H9 (cell line): ENCODE data around the gene ZDHHC24. TPM values are rescaled to one million over a fixed set of nuclear protein-coding genes. Genes with fewer than 3 reads are reported as not detected.
A peak's percentile ranks its signal among the peaks of the same experiment; 100 is the strongest.

Experiments used
- DNase-seq: peaks from one replicate; pipeline ENCODE4 v3.0.0-alpha.2; 2017
- H2AFZ ChIP-seq: one replicate; pipeline ENCODE4 v1.6.1; 2013; ENCODE audit warnings: mild to moderate bottlenecking, low read length, control low read depth, moderate library complexity
- H2AK5ac ChIP-seq: 2 replicates; pipeline ENCODE4 v1.6.1; 2013; ENCODE audit warnings: low read length, control low read depth, mixed read lengths; ENCODE audit not compliant: insufficient read length
- H2BK120ac ChIP-seq: one replicate; pipeline ENCODE4 v1.6.1; 2013; ENCODE audit warnings: low read depth, mild to moderate bottlenecking, low read length, control low read depth, inconsistent platforms; ENCODE audit not compliant: poor library complexity, severe bottlenecking
- H2BK12ac ChIP-seq: 2 replicates; pipeline ENCODE4 v1.6.1; 2013; ENCODE audit warnings: low read length, control low read depth, mixed read lengths, low read depth; ENCODE audit not compliant: insufficient read length
- H2BK15ac ChIP-seq: 2 replicates; pipeline ENCODE4 v1.6.1; 2013; ENCODE audit warnings: low read depth, low read length, control low read depth
- H2BK20ac ChIP-seq: one replicate; pipeline ENCODE4 v1.6.1; 2013; ENCODE audit warnings: low read depth, mild to moderate bottlenecking, low read length, control low read depth, inconsistent platforms; ENCODE audit not compliant: poor library complexity, severe bottlenecking
- H2BK5ac ChIP-seq: 2 replicates; pipeline ENCODE4 v1.6.1; 2013; ENCODE audit warnings: low read length, control low read depth, mixed read lengths; ENCODE audit not compliant: insufficient read length
- H3K14ac ChIP-seq: 2 replicates; pipeline ENCODE4 v1.6.1; 2013; ENCODE audit warnings: low read length, control low read depth; ENCODE audit not compliant: insufficient read depth
- H3K18ac ChIP-seq: 2 replicates; pipeline ENCODE4 v1.6.1; 2013; ENCODE audit warnings: low read depth, mild to moderate bottlenecking, mixed read lengths, low read length, control low read depth; ENCODE audit not compliant: insufficient read length
- H3K23ac ChIP-seq: 2 replicates; pipeline ENCODE4 v1.6.1; 2013; ENCODE audit warnings: low read length, control low read depth, mixed read lengths, low read depth; ENCODE audit not compliant: insufficient read length
- H3K23me2 ChIP-seq: 2 replicates; pipeline ENCODE4 v1.6.1; 2013; ENCODE audit warnings: low read depth, mild to moderate bottlenecking, mixed read lengths, low read length, control low read depth; ENCODE audit not compliant: insufficient read length, poor library complexity, severe bottlenecking
- H3K27ac ChIP-seq: 2 replicates; pipeline ENCODE4 v1.5.1; 2013; ENCODE audit warnings: low read length, control low read depth, mixed read lengths, low read depth; ENCODE audit not compliant: insufficient read length
- H3K27me3 ChIP-seq: 2 replicates; pipeline ENCODE4 v1.6.1; 2013; ENCODE audit warnings: low read length, control low read depth, inconsistent platforms; ENCODE audit not compliant: insufficient read depth
- H3K4ac ChIP-seq: 2 replicates; pipeline ENCODE4 v1.6.1; 2013; ENCODE audit warnings: low read depth, mild to moderate bottlenecking, control low read depth, inconsistent platforms, low read length, moderate library complexity
- H3K4me1 ChIP-seq: 2 replicates; pipeline ENCODE4 v1.6.1; 2013; ENCODE audit warnings: low read length, control low read depth, inconsistent platforms; ENCODE audit not compliant: insufficient read depth
- H3K4me2 ChIP-seq: 2 replicates; pipeline ENCODE4 v1.6.1; 2013; ENCODE audit warnings: low read length, control low read depth, mixed read lengths; ENCODE audit not compliant: insufficient read length, insufficient read depth
- H3K56ac ChIP-seq: 2 replicates; pipeline ENCODE4 v1.6.1; 2013; ENCODE audit warnings: low read depth, mild to moderate bottlenecking, mixed read lengths, low read length, control low read depth; ENCODE audit not compliant: insufficient read length
- H3K79me1 ChIP-seq: 2 replicates; pipeline ENCODE4 v1.6.1; 2013; ENCODE audit warnings: low read depth, mild to moderate bottlenecking, moderate library complexity, low read length, control low read depth, inconsistent platforms; ENCODE audit not compliant: insufficient read depth, poor library complexity, severe bottlenecking
- H3K79me2 ChIP-seq: 2 replicates; pipeline ENCODE4 v1.6.1; 2013; ENCODE audit warnings: low read length, control low read depth, inconsistent platforms; ENCODE audit not compliant: insufficient read depth
- H3K9ac ChIP-seq: 2 replicates; pipeline ENCODE4 v1.6.1; 2013; ENCODE audit warnings: low read length, control low read depth, mixed read lengths; ENCODE audit not compliant: insufficient read length; ENCODE audit errors: extremely low read depth
- H3K9me3 ChIP-seq: one replicate; pipeline ENCODE4 v1.6.1; 2013; ENCODE audit warnings: low read depth, low read length, inconsistent platforms; ENCODE audit not compliant: control insufficient read depth
- H3T11ph ChIP-seq: one replicate; pipeline ENCODE4 v1.6.1; 2013; ENCODE audit warnings: mild to moderate bottlenecking, low read length, control low read depth, inconsistent platforms
- H4K20me1 ChIP-seq: one replicate; pipeline ENCODE4 v1.6.1; 2013; ENCODE audit not compliant: control insufficient read depth, insufficient read length, insufficient read depth
- H4K5ac ChIP-seq: 2 replicates; pipeline ENCODE4 v1.6.1; 2013; ENCODE audit warnings: low read depth, mild to moderate bottlenecking, mixed read lengths, low read length, control low read depth; ENCODE audit not compliant: insufficient read length
- H4K8ac ChIP-seq: replicated peaks from 2 replicates; pipeline ENCODE4 v1.6.1; 2013; ENCODE audit warnings: low read length, control low read depth, mixed read lengths, low read depth; ENCODE audit not compliant: insufficient read length
- H4K91ac ChIP-seq: 2 replicates; pipeline ENCODE4 v1.6.1; 2013; ENCODE audit warnings: low read depth, mild to moderate bottlenecking, moderate library complexity, mixed read lengths, low read length, control low read depth; ENCODE audit not compliant: insufficient read length
- H3K27ac Mint-ChIP-seq, 3 experiments: 2 replicates in 2 of 3; 3 replicates in 1 of 3; pipeline ENCODE4 v1.8.0; 2020 to 2021; ENCODE audit warnings: mixed read lengths in 3 of 3, mild to moderate bottlenecking in 1 of 3, moderate library complexity in 1 of 3
- H3K27me3 Mint-ChIP-seq: 2 replicates; pipeline ENCODE4 v1.8.0; 2021; ENCODE audit warnings: low read depth, mild to moderate bottlenecking, moderate library complexity, mixed read lengths
- H3K36me3 Mint-ChIP-seq, 3 experiments: 2 replicates in 2 of 3; 3 replicates in 1 of 3; pipeline ENCODE4 v1.8.0; 2020 to 2021; ENCODE audit warnings: low read depth in 3 of 3, mixed read lengths in 3 of 3; ENCODE audit not compliant: insufficient read depth in 1 of 3
- H3K4me1 Mint-ChIP-seq, 2 experiments: 2 replicates each; pipeline ENCODE4 v1.8.0; 2020; ENCODE audit warnings: mixed read lengths in 2 of 2
- H3K4me3 Mint-ChIP-seq, 2 experiments: 2 replicates in 1 of 2; 3 replicates in 1 of 2; pipeline ENCODE4 v1.8.0; 2020 to 2021; ENCODE audit warnings: mild to moderate bottlenecking in 2 of 2, mixed read lengths in 2 of 2, moderate library complexity in 1 of 2
- H3K9me3 Mint-ChIP-seq, 2 experiments: 2 replicates in 1 of 2; 3 replicates in 1 of 2; pipeline ENCODE4 v1.8.0; 2020; ENCODE audit warnings: mild to moderate bottlenecking in 2 of 2, mixed read lengths in 2 of 2, moderate library complexity in 1 of 2
- WGBS: extraction: QIAGEN DNeasy Blood & Tissue Kit; methylation state at CpG from one replicate; pipeline ENCODE4 v1.1.7; 2013; ENCODE audit warnings: missing lambda C conversion rate, low lambda C conversion rate, mixed read lengths; ENCODE audit not compliant: insufficient read length; ENCODE audit errors: extremely low coverage; 5-methylcytosine and 5-hydroxymethylcytosine counted together
- total RNA-seq: library from RNA; stranded (reverse); gene quantifications from 2 replicates; pipeline ENCODE4 v1.2.1, GENCODE V29; 2021
- TF ChIP-seq, protein P1 (sequence below): fragments of 200-600 bp; sonication (generic); conservative IDR thresholded peaks from 3 replicates; pipeline ENCODE4 v1.8.0; 2021; ENCODE audit warnings: antibody characterized with exemption, mild to moderate bottlenecking

Gene ZDHHC24
- total RNA-seq, 1 experiment from 2014 or later = 8.9 TPM

DNA sequence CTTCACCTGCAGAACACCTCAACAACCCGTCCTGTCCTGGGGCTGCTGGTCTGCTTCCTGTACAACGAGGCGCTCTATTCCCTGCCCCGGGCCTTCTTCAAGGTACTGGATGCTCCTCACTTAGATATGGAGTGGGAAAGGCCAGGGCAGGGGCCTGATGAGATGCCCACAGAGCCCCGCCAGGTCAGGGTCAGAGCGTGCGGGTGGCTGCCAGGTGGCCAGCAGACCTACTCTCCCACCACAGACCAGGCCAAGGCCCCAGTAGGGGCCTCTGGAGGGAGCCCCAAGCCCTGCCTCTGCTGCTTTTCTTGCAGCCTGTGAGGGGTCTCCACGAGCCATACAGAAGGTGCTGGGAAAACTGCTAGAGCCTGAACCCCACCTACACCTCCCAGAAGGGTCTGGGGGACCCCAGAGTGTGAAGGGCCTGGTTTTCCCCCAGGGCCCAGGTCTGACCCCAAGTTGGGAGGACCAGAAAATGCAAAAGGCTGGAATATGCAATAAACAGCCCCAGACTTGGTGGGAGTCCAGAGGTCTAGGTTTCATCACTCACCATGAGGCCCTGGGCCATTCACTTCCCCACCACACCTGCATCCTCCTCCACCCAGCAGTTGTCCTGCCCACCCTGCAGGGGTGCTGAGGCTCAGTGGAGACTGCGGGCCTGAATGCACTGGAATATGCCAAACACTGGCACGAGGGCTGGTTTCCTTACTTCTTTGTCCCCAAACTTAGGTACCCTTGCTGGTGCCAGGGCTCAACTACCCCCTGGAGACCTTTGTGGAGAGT is 14.7 kb downstream of the ZDHHC24 start:
- no peaks in the 10 kb centered on the region for H3K23me2 ChIP-seq
- no peak overlapping the region for H3K23ac ChIP-seq
- no CpG with 5 or more reads among the region's 10 CpGs for WGBS
- H3K56ac ChIP-seq = no peak overlapping the region
- H3K9ac ChIP-seq = no peak overlapping the region
- no peak overlapping the region for H3K27ac ChIP-seq
- no peaks in the 10 kb centered on the region for H3K4me1 ChIP-seq
- no peaks in the 10 kb centered on the region for H3K79me2 ChIP-seq
- no peak overlapping the region for H4K91ac ChIP-seq
- H2AFZ ChIP-seq = no peak overlapping the region
- H3K4ac ChIP-seq = no peak overlapping the region
- no peak overlapping the region for H4K5ac ChIP-seq
- Mint-ChIP-seq H3K9me3 (no peaks in the 10 kb centered on the region), H3K36me3 (peaks cover 0 to 19% (median 18%) of the 10 kb centered on the region in 3 experiments; a peak in 5 of 7 replicates), H3K27me3 (no peaks in the 10 kb centered on the region), H3K4me3 (no peak overlapping the region; a peak in 1 of 5 replicates), H3K27ac (peak overlapping the region in 1 of 3 experiments; percentile 75; a peak in 3 of 7 replicates), H3K4me1 (peaks cover 12 to 13% of the 10 kb centered on the region in 2 experiments)
- H2BK12ac ChIP-seq = no peak overlapping the region
- H2AK5ac ChIP-seq = no peak overlapping the region
- H3K79me1 ChIP-seq = no peaks in the 10 kb centered on the region
- H4K8ac ChIP-seq = no peak overlapping the region
- no peak overlapping the region for H3K18ac ChIP-seq
- no peak overlapping the region for H2BK5ac ChIP-seq
- no peak overlapping the region for H2BK15ac ChIP-seq
- DNase-seq = no peak
- no peaks in the 10 kb centered on the region for H4K20me1 ChIP-seq
- H2BK20ac ChIP-seq = no peak overlapping the region
- TF ChIP-seq, protein P1, sequence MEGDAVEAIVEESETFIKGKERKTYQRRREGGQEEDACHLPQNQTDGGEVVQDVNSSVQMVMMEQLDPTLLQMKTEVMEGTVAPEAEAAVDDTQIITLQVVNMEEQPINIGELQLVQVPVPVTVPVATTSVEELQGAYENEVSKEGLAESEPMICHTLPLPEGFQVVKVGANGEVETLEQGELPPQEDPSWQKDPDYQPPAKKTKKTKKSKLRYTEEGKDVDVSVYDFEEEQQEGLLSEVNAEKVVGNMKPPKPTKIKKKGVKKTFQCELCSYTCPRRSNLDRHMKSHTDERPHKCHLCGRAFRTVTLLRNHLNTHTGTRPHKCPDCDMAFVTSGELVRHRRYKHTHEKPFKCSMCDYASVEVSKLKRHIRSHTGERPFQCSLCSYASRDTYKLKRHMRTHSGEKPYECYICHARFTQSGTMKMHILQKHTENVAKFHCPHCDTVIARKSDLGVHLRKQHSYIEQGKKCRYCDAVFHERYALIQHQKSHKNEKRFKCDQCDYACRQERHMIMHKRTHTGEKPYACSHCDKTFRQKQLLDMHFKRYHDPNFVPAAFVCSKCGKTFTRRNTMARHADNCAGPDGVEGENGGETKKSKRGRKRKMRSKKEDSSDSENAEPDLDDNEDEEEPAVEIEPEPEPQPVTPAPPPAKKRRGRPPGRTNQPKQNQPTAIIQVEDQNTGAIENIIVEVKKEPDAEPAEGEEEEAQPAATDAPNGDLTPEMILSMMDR = no peak
- no peak overlapping the region for H2BK120ac ChIP-seq
- H3K27me3 ChIP-seq = no peaks in the 10 kb centered on the region
- H3K14ac ChIP-seq = no peak overlapping the region
- H3K9me3 ChIP-seq = no peaks in the 10 kb centered on the region
- no peak overlapping the region for H3K4me2 ChIP-seq
- no peak overlapping the region for H3T11ph ChIP-seq
